ENCODE results near the gene CCND2.

The CCND2 gene

DNA sequence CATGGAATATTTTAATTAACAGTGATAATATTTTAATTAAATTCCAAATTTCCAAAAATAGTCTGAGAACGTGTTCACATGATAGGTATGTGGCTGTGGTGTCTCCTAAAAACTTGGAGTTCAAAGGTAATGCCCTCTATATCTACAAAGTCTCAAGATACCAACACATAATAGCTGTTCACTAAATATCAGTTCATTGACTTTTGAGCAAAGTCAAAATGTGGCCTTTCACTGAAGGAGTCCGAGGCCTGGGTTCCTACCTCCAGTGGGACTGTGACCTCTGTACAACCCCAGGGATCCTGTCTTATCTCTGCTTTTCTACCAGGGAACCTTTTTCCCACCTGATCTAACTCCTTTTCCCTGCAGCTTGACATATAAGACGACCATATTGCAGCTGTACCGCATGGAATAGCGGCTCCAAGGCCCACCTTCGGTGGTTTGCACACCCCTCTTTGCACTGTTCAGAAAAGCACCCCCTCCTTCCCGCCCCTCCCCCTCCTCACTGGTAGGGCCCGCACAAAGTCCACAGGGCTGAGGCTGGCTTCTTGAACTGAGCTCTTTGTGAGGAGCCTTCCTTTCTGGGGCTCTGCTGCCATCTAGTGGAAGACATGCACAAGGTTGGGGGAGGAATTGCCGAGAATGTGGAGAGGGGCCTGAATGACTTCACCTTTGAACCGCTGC lies 3.1 kb downstream of the CCND2 start:
- no peak for TF ChIP-seq ZNF274 (IDR thresholded peaks at IDR 0.05; ENCODE audit: low read depth, low read length)
- H3K4me3 ChIP-seq (ENCODE audit: low read length) = peak overlapping the region; percentile 81

DNA sequence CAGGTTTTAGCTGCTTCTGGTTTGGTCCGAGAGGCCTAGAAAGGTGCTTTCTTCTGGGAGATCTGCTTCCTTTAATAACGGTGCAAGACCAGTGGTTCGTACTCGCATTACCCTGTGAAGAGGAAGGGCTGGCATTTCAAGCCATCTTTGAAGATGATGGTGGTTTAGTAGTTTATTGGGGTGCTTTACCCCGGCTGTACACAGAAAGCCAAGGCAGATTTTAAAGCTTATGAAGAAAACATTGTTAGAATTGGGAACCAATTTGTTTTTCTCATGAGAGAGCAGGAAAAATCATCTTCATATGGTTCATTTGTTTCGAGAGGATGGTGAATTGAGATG lies 3.6 kb downstream of the CCND2 start:
- peak overlapping the region; percentile 12; the same call in 1 of the 2 replicates for H3K4me3 ChIP-seq (ENCODE audit: low read length)
- no peak for TF ChIP-seq ZNF274 (IDR thresholded peaks at IDR 0.05; ENCODE audit: low read depth, low read length)

DNA sequence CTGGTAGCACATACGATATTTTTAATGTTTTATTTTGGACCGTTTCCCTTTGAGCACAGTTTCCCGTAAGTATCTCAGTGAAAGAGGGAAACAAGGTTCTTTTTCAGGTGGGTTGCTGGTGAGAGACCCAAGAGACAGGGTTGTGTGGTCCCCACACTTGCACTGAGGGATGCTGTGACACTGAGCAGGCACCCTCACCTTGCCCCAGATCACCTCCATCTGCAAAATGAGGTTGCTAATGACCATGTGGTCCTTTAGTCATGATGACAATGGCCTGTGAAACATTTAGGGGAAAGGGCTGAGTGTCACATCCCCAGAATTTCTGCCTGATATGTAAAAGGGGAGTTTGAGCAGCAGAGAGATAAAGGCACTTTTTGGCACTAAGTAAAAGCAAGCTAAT lies 4.3 kb downstream of the CCND2 start:
- no peak for TF ChIP-seq ZNF274 (IDR thresholded peaks at IDR 0.05; ENCODE audit: low read depth, low read length)

DNA sequence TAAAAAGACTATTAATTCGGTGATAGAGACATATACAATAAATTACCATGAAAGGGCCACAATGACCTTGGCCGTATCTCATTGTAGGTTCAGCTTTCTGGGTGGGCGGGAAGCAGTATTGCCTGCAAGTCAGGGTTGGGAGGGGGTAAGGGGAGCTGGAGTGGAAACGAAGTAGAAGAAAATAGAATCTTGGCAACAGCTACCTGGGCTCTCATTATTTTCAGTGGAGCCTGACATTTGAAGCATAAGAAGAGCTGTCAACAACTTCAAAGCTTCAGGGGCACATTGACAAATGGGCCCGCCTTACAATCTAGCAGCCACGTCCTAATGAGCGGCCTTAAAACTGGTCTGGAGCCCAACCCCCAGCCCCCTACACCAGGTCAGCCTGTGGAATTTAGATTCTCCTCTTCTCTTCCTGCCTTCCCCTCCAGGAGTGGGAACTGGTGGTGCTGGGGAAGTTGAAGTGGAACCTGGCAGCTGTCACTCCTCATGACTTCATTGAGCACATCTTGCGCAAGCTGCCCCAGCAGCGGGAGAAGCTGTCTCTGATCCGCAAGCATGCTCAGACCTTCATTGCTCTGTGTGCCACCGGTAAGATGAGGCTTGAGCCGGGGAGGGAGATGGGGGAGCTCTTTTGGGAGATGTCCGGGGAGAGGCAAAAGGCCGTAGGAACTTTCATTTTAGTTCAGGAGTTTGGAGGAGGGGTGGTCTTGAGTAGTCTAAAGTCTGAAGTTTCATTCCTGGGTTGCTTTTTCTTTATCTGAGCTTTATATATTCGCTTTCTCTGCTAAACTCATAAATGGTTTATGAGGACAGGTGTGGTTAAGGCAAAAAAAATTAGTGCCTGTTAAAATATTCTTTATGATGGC lies 5.0 kb downstream of the CCND2 start:
- H3K4me3 ChIP-seq (ENCODE audit: low read length) = no peak overlapping the region
- TF ChIP-seq ZNF274 (IDR thresholded peaks at IDR 0.05; ENCODE audit: low read depth, low read length) = no peak

More for the DNA sequence above, 4.3 kb downstream of the CCND2 start:
- no peak overlapping the region for H3K4me3 ChIP-seq (ENCODE audit: low read length)

DNA sequence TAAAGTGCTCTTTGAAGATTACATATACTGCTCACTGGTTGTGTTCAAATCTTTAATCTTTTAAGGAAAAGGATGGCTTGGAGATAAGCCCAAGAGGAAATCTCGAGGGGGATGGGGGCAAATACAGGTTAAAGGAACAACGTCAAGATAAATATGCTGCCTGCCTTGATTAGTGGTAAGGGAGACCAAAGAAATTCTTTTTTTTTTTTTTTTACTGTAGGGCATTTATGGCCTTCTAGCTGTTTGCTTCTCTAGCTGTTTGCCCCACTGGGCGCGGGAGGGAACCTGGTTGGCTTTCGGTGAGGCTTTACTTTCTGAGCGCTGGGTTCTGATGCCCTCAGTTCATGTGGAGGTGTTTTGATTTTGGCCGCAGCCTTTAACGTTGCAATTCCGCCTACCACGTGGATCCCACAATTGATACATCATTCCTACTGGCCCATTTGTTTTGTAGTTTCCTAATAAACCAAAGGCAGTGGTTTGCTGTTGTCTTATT lies 5.7 kb downstream of the CCND2 start:
- no peak overlapping the region for H3K4me3 ChIP-seq (ENCODE audit: low read length)
- no peak for TF ChIP-seq ZNF274 (IDR thresholded peaks at IDR 0.05; ENCODE audit: low read depth, low read length)

DNA sequence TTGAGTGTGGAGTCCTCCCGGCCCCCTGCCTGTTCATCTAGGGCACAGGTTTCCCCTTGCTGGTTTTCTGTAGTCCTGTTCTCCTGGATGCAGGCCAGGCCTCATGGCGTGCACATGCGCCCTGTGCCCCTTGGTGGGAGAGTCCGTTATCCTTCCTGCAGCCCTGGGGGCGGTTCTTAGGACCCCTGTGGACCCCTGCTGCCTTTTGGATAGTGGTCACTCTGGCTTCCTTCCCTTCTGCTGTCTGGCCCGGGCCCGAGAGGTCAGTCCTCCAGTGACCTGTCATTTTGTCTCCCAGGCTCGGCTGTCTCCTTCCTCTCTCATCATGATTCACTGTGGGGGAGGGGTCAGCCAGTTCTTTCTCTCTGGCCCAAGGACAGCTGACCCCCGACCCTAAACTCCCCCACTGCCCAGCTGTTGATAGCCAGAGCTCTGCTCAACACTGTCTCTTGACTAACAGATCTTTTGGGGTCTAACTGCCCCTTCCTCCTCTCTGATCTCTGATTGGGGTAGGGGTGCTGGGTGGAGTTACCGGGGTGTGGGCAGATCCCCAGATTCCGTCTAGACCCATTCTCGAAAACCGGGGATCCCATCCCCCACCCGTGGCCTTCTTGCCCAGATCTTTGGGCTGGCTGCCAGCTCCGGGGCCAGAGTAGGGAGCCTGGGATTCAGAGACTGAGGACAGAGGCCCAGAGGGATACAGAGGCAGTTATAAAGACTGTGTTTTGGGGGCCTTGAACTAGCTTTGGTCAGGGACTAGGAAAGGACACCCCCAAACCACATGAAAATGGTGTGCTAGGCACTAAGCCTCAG lies 7.0 kb downstream of the CCND2 start:
- H3K4me3 ChIP-seq (ENCODE audit: low read length) = no peak overlapping the region
- TF ChIP-seq ZNF274 (IDR thresholded peaks at IDR 0.05; ENCODE audit: low read depth, low read length) = no peak

DNA sequence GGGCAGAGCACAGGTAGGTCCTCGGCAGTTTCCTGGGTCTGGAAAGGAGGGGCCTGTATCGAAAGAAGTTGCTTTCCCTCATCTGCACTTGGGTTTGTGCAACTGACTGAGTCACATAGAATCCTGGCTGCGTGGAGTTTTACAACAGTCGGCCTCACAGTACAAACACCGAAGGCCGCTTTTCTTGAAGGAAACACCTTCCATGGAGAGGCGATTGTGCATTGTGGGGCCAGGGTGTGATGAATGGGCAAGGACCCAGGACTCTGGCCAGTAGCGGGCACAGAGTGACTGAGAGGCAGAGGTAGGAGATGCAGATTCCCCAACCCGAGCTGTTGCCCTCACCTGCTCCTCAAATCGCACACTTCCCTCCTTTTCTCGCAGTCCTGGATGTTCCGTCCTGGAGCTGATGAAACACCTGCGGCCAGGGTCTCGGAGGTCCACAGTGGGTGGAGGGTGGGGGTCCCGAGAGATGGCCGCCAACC lies 7.7 kb downstream of the CCND2 start:
- no peak overlapping the region for H3K4me3 ChIP-seq (ENCODE audit: low read length)
- TF ChIP-seq ZNF274 (IDR thresholded peaks at IDR 0.05; ENCODE audit: low read depth, low read length) = no peak

DNA sequence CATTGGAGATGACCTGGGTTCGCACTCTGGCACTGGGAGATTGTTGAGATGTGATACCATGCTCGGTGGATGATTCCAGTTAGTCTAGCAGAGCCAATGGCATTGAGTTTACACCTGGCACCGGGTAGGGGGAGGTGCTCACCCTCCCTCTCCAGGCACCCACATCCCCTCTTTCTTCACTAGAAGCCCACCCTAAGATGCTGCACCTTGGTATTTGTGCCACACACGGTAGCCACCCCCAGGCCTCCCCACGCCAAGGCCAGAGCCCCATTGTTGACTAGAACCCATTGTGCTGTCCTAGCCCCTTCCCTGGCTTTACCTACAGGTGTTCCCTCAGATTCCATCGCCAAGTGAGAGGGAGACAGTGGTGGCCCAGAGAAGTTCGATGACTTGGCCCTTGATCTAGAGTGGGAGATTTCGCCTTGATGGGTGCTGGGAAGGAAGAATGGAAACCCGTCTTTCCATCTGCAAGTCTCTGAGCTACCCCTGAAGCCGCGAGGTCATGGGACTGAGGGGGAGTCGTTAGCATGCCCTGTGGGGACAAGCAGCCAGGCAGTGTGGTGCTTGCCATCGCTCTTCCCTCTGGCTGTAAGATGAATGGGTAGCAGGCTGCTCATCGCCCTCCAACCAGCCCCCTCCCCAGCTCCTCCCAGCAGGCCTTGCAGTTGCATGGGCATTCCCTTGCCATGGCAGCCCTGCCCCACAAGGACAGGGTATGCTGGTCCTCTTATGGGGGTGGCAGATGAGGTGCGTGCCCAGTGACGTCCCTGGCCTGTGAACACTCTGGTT lies 8.7 kb downstream of the CCND2 start:
- no peak for TF ChIP-seq ZNF274 (IDR thresholded peaks at IDR 0.05; ENCODE audit: low read depth, low read length)
- no peak overlapping the region for H3K4me3 ChIP-seq (ENCODE audit: low read length)

DNA sequence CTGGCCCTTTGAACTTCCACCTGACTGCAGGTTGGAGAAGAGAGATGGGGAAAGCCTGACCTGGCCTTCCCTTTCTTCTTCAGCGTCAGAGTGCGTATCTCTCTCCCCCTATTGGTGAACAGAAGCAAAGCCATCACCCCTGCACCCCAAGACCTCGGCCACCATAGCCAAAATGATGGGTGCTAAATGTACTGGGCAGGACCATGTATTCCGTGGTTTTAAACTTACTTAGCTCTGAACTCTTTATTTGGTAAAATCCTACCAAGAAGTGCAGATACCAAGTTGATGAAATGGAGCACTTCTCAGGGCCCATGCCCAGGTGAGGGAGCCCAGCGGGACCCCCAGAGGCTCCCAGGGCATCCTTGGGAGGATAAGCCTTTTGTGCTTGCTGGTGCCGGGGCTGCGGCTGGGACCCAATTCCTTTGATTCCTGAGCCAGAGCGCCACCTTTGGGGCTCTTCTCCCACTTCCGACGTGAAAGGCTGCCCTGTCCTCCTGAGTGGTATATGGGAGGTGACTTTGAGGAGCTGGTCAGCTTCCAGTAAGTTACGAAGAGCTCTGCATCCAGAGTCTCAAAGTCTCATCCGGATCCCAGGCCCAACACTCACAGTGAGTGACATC lies 9.4 kb downstream of the CCND2 start:
- no peak for TF ChIP-seq ZNF274 (IDR thresholded peaks at IDR 0.05; ENCODE audit: low read depth, low read length)

DNA sequence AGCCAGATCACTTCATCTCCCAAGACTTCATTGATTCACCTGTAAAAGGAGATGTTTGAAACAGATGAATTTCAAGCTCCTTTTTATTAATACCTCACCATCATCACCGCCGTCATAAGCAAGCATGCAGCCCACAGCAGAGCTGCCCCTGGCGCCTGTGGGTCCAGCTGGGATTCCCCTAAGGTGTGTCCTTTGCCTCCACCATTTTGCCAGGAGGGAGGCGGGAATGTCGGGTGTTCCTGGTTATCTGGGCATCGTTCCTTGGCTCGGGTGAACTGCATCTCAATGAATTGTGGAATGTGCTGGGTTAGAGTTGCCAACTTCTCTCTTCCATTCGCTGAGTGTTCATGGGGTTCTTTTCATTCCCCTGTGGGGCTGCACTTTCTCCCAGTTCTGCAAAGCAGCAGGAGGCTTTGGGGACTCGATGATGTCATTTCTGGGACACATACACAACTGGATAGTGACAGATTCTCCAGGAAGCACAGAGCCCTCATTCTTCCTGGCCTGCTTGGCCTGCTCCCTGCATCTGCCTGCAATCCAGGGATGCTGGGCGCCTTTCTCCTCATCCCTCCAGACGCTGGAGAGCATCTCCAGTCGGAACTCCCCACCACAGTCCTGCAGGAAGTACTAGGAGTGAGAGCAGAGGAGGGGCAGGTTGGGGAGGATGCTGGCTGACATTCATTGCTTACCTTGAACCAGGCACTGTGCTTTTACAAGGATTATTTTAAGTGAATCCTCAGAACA lies 10.1 kb downstream of the CCND2 start:
- TF ChIP-seq ZNF274 (IDR thresholded peaks at IDR 0.05; ENCODE audit: low read depth, low read length) = no peak
- H3K4me3 ChIP-seq (ENCODE audit: low read length) = no peak overlapping the region

More for the DNA sequence above, 9.4 kb downstream of the CCND2 start:
- H3K4me3 ChIP-seq (ENCODE audit: low read length) = no peak overlapping the region

DNA sequence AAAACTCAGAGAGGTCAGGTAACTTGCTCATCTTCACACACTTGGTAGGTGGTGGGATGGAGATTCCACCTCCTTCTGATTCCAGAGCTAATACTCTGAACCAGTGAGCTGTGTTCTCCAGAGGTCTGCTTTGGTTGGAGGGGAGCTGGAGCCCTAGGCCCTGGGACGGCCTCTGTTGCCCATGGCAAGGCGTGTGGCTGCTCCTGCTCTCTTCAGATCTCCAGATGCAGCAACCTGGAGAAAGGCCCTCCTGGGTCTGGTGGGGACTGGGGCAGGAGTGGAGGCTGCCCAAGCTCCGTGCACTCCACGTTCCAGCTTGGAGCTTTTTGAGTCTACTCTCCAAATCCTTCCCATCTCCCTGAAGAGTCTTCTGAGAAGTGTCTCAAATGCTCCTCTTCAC lies 10.7 kb downstream of the CCND2 start:
- no peak overlapping the region for H3K4me3 ChIP-seq (ENCODE audit: low read length)
- TF ChIP-seq ZNF274 (IDR thresholded peaks at IDR 0.05; ENCODE audit: low read depth, low read length) = no peak

DNA sequence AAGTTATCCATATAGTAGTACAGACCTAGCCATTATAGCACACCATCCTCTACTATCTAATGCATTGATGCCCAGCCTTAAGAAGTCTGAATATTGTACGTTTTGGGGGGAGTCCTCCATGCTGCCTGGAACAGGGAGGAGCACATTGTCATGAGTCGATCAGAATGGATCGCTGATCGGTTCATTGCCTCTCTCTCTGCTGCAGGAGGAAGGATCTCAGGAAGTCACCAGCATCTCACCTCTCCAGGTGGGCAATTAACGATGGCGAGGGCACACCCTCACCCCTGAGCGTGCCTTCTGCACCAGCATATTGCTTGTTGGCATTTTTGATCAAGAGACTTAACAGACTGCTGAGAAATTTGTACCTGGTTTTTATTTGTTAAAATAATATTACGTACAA lies 11.5 kb downstream of the CCND2 start:
- no peak for TF ChIP-seq ZNF274 (IDR thresholded peaks at IDR 0.05; ENCODE audit: low read depth, low read length)
- no peak overlapping the region for H3K4me3 ChIP-seq (ENCODE audit: low read length)

All from GM08714 (cell line).